ENCODE data around the gene PNLIPRP2.

DNA sequence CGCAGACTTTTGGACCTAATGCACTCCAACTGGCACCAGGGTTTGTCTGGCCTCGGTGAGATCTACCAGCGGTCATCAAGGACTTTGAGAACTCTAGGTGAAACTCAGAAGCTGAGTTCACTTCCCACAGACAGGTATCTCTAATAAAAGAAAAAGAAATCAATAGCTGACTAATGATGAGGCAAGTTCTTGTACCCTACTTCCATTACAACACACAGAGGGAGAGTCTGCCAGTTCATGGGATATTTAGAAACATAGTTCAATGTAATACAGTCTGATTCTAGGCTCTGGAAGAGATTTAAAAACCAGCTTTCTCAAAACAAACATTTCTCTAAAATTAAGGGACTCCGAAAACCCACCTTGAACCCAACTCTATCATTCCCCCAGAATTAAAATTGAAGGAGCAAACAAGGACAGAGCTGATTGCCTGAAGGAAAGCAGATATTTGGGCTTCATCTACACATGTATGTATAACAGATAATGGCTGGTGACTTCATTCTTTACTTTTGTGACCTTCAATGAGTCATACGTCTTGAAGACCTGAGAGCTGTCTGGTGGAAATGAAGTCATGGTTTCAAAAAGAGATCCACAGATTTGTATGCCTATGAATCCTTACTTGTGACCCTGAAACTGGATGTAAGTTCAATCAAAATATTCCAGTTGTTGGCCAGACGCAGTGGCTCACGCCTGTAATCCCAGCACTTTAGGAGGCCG lies 32.7 kb upstream of the PNLIPRP2 start:
- TF ChIP-seq CTCF (IDR thresholded peaks at IDR 0.05; ENCODE audit: insufficient read depth, low read length, poor library complexity, severe bottlenecking) (no peak), EZH2phosphoT487 (conservative IDR thresholded peaks at IDR 0.05; ENCODE audit: low read length) (no peak)
